GM10266 (cell line): ENCODE results near the gene EBF4.
A peak's percentile ranks its signal among the peaks of the same experiment; 100 is the strongest.

Experiments used
- DNase-seq: peaks from one replicate; pipeline ENCODE4 v3.0.0; 2012; ENCODE audit errors: extremely low spot score
- TF ChIP-seq, protein P1 (sequence below): IDR thresholded peaks from 2 replicates; pipeline ENCODE4 v1.5.1; 2012; ENCODE audit warnings: mild to moderate bottlenecking, low read depth; ENCODE audit not compliant: control insufficient read depth, insufficient read depth; ENCODE audit errors: missing control alignments

EBF4 gene

DNA sequence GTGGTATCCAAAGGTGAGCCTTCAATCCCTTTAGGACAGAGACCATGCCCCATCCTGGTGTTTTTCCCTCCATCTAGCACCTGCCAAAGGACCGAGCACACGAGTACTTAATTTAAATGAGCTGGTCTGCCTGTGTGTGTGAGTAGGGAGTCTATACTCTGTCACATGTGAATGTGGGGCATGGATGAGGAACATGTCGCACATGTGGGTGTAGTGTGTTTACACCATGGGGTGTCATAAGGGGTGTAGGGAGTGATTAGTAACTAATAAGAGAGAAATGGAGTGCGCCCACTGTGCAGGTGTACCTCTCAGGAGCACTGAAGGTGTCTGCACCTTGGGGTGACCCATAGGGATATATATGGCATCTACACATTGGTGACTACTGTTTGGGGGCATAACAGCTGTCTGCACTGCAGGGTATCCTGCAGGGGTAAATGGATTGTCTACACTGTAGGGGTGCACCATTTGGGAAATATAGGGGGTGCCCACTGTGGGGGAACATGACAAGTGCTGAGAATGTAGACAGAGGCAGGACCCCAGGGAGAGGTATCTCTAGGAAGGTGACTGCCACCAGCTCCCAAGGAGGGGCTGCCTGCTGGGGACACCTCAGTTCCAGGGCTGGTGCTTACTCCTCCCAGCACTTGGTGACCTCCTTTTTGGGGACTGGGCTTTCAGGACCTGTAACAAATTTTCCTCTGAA is 53.5 kb downstream of the EBF4 start:
- no peak for DNase-seq
- TF ChIP-seq, protein P1, sequence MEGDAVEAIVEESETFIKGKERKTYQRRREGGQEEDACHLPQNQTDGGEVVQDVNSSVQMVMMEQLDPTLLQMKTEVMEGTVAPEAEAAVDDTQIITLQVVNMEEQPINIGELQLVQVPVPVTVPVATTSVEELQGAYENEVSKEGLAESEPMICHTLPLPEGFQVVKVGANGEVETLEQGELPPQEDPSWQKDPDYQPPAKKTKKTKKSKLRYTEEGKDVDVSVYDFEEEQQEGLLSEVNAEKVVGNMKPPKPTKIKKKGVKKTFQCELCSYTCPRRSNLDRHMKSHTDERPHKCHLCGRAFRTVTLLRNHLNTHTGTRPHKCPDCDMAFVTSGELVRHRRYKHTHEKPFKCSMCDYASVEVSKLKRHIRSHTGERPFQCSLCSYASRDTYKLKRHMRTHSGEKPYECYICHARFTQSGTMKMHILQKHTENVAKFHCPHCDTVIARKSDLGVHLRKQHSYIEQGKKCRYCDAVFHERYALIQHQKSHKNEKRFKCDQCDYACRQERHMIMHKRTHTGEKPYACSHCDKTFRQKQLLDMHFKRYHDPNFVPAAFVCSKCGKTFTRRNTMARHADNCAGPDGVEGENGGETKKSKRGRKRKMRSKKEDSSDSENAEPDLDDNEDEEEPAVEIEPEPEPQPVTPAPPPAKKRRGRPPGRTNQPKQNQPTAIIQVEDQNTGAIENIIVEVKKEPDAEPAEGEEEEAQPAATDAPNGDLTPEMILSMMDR = no peak

DNA sequence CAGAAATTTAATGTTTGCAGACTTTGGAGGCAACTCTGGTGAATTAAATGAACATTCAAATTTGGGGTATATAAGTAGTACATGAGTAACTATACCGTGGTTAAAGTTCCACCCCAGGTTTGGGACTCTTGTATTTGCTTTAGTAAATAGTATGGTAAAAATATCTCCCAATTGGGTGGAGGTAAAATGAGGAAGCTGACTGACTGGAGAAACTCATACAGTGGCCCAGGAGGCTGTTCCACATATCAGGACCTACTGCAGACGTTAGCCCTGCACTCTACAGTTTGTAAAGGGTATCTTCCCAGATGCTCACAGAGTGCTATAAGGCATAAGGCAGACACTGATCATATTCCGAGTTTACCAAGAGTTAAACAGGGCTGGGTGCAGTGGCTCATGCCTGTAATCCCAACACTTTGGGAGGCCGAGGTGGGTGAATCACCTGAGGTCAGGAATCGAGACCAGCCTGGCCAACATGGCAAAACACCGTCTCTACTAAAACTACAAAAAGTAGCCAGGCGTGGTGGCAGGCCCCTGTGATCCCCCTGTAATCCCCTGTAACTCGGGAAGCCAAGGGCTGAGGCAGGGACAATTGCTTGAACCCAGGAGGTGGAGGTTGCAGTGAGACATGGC is 54.2 kb downstream of the EBF4 start:
- DNase-seq = no peak
- TF ChIP-seq, protein P1 = no peak

DNA sequence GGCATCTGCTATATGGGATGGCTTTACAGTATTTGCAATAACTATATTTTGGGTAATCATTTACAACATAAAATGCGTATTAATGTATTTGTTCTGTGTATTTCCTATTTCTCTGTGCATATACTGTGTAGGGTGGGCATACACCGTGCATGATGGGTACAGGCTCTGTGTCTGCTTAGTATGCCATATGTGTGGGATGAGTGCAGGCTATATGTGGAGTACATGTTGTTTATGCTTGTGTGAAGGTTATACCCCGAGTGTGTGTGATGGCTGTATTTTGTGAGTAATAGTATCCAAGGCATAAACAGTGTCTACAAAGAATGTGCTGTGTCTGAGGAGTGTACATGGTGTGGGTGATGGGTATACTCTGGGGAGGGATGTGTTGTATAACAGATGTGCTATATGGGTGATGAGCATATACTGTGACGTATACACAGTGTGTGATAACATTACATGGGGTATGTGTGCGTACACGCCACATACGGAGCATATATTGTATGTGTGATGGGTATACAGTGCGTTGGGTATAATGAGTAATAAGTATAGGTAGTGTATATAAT is 55.2 kb downstream of the EBF4 start:
- TF ChIP-seq, protein P1 = no peak
- no peak for DNase-seq

DNA sequence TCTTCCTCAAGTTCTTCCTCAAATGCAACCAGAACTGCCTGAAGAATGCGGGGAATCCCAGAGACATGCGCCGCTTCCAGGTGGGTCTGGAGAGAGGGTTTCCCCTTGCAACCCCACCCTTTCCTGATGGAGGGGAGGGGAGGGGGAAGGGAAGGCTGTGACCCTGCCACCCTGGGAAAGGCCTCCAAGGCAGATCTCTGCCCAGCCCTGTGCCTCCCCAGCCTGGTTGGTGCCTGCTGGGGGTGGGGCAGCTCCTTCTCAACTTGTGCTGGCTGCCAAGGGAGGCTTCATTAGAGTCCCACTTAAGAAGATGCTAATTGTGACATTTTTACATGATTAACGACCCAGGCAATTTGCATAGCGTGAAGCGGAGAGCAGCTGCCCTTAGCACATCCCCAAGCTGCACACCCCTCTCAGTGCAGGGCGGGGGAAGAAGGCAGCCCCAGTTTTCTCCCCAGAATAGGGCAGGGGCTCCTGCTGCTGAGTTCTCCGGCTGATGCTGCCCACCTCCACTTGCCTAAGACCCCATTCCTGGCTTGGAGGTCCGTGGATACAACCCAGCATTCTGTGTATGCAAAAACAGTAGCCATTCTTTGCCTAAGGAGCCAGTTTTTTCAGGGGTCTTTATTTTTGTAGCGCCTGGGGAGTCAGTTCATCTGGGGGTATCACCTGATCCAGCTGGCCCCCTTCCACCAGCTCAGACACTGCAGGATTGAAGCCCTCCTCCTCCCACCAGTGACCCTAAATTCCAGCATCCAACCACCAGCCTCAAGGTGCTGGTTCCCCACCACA is 56.2 kb downstream of the EBF4 start:
- DNase-seq = peak; percentile 22
- TF ChIP-seq, protein P1 = no peak

DNA sequence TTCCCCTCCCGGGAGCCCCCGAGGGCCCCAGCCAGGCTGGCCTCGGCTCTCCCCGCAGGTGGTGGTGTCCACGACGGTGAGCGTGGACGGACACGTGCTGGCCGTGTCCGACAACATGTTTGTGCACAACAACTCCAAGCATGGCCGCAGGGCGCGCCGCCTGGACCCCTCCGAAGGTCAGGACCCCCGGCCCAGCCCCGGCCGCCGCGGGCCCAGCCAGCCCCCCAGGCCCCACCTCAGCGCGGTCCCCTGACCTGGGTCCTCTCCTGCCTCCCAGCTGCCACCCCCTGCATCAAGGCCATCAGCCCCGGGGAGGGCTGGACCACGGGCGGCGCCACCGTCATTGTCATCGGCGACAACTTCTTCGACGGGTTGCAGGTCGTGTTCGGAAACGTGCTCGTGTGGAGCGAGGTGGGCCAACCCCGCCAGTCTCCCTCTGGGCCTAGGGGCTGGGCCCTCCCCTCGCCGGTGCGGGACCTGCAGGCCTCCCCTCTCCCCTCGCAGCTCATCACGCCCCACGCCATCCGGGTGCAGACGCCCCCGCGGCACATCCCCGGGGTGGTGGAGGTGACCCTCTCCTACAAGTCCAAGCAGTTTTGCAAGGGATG is 56.9 kb downstream of the EBF4 start:
- TF ChIP-seq, protein P1 = no peak
- peak; percentile 24 for DNase-seq

DNA sequence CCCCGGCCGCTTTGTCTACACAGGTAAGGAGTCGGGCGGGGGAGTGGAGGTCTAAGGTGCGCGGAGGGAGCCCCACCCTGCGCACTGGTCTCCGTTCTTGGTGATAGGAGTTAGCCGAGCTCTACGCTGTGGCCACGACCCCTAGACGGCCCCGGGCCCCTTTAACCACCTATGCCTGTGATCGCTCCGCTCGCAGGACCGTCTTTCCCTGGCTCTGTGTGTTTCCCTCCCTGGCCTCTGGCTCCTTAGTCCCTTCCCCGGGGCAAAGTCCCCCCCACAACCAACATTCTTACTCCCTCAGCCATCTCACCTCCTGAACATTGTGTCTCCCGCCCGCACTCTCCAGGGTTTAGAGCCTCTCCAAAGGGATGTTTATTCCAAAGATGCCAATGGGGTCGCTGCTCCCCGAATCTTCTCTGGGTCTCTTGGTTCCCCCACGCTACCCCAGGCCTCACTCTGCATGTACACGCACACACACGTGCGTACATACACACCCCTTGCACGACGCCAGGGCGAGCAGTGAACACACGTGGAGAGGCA is 57.4 kb downstream of the EBF4 start:
- peak; percentile 38 for DNase-seq
- TF ChIP-seq, protein P1 = no peak
